GM19238 (cell line): ENCODE data around the gene MINDY4.

Experiments used
- DNase-seq: peaks from one replicate; pipeline ENCODE4 v3.0.0; 2011; ENCODE audit warnings: low spot score; ENCODE audit not compliant: insufficient read length

Gene MINDY4

GRCh38 chr7:30772984-30773383 lies 1.8 kb downstream of the MINDY4 start:
- no peak for DNase-seq

- no peak for DNase-seq
Observed at GRCh38 chr7:30775992-30776391, 4.8 kb downstream of the MINDY4 start.

GRCh38 chr7:30776971-30777370 lies 5.8 kb downstream of the MINDY4 start:
- no peak for DNase-seq

DNA sequence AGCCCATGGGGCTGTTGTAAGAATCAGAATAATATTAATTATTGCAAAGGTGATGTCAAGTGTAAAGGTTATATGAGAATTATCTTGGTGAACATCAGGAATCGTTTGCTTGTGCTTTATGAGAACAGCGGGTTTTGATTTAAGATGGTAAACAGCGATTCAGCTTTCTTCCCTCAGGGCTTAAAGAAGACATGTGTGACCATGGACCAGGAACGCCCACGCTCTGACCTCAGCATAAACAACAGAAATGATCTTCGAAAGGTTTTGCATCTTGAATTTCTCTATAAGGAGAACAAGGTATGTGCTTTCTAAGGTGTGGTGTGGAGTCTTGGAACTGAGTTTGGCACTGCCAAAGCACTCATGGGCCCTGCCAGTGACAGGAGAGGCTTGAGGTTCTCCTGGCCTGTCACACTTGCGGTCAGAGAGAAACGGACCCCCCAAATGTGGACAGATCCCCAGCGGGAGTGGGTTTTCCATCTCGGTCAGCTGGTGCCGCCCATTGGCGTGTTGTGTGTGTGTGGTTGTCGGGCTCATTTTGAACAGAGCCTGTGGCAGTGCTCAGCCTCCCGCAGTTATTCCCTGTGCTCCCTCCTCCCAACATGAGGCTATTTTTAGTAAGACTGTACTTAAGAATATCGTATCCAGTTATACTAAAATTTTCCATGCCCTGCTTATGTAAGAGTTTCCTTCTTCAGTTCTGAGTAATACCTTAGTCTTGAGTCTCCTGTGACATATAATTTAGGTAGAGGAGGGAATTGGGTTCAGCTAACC lies 7.2 kb downstream of the MINDY4 start:
- no peak for DNase-seq

DNA sequence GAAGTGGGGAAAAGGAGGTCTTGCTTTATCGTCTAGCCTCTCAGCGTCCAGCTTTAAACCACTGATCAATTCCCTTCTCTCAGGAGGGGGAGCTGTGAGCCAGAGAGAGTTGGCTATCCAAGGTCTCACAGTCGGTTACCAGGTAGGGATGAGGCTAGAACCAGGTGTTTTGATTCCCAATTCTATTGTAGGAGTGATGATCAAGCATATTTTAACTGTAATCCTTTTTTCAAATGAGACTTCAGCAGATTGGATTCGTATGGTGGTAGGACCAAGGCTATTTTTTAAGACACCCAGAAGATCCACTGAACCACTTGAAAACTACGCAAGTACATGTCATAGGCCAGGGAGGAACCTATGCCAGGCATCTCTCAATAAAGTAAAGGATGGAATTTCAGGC lies 8.4 kb downstream of the MINDY4 start:
- no peak for DNase-seq

GRCh38 chr7:30780941-30781340 lies 9.7 kb downstream of the MINDY4 start:
- no peak for DNase-seq

DNA sequence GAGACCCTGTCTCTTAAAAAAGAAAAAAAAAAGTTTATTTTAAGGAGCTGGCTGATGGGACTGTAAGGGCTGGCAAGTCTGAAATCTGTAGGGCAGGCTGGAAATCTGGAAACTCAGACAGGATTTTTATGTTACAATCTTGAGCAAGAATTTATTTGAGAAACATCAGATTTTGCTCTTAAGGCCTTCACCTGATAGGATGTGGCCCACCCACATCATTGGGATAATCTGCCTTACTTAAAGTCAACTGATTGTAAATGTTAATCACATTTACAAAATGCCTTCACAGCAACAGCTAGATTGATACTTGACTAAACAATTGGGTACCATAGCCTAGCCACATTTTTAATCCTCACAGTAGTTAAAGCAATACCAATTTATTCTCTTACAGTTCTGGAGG lies 11.5 kb downstream of the MINDY4 start:
- DNase-seq: no peak

GRCh38 chr7:30785786-30786185 lies 14.6 kb downstream of the MINDY4 start:
- no peak for DNase-seq

DNA sequence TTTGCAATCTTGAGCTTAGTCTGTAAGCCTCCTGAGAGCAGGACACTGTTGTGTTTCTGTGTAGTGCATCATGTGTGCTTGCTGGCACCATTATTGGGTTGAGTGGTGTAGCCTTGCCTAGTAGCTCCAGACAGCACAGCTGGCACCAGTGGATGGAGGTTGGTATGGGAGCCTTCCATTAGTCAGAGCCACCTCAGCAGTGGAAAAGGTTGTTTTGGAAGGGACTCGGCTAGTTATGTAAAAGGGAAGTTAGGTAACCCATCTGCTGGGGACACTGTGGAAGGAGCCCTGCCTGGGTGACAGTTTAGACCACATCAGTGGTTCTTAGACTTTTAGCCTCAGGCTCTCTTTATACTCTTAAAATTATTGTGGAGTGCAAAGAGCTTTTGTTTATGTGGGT lies 16.3 kb downstream of the MINDY4 start:
- no peak for DNase-seq

DNA sequence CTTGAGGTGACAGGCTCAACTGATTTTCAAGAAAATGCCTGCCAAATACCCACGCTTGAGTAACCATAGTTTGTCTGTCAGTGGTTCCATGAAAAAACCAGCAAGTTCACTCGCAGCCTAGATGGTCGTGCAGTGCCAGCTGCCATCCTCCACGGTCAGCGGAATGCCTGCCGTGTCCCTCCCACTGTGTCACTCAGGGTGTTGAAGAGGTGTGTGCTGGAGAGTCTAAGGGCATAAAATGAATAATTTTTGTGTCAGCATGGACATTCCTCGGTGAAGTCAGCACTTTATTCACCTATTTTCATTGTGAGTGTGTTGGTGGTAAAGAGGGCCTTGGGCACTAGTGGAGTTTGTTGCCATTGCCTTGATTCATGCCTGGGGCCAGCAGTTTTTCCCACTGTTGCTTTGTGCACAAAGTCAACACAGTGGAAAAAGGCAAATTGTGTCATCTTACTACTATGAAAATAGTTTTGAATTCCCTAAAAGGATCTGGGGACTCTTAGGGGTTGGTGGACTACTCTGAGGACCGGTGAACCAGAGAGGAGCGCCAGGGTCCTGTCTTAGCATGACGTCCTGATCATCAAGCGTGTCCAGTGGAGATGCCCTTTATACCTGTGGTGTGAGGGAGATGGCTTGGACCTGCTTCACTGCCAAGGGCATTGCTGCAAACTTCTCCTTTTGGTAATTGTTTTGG lies 17.6 kb downstream of the MINDY4 start:
- DNase-seq: no peak

- DNase-seq: no peak
Observed at GRCh38 chr7:30789334-30789711, 18.1 kb downstream of the MINDY4 start.

DNA sequence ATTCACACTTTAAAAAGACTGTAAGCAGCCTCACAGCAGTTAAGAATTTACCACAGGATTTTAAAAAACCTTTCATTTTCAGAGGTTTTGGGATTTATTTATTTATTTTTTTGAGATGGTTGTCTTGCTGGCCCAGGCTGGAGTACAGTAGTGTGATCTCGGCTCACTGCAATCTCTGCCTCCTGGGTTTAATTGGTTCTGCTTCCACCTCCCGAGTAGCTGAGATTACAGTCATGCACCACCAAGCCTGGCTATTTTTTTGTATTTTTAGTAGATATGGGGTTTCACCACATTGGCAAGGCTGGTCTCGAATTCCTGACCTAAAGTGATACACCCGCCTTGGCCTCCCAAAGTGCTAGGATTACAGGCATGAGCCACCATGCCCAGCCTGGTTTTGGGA lies 19.1 kb downstream of the MINDY4 start:
- DNase-seq: no peak

DNA sequence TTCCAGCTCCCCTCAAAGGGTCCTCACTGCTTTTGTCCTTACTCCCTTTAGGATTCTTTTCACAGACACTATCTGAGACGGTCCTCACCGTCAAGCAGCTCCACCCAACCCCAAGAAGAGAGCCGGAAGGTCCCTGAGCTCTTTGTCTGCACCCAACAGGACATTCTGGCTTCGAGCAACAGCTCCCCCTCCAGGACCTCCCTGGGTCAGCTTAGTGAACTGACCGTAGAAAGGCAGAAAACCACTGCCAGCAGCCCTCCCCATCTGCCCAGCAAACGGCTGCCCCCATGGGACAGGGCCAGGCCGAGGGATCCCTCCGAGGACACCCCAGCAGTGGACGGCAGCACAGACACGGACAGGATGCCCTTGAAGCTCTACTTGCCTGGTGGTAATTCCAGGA lies 19.9 kb downstream of the MINDY4 start:
- DNase-seq: no peak

- DNase-seq: no peak
Observed at GRCh38 chr7:30795161-30795948, 24.1 kb downstream of the MINDY4 start.

DNA sequence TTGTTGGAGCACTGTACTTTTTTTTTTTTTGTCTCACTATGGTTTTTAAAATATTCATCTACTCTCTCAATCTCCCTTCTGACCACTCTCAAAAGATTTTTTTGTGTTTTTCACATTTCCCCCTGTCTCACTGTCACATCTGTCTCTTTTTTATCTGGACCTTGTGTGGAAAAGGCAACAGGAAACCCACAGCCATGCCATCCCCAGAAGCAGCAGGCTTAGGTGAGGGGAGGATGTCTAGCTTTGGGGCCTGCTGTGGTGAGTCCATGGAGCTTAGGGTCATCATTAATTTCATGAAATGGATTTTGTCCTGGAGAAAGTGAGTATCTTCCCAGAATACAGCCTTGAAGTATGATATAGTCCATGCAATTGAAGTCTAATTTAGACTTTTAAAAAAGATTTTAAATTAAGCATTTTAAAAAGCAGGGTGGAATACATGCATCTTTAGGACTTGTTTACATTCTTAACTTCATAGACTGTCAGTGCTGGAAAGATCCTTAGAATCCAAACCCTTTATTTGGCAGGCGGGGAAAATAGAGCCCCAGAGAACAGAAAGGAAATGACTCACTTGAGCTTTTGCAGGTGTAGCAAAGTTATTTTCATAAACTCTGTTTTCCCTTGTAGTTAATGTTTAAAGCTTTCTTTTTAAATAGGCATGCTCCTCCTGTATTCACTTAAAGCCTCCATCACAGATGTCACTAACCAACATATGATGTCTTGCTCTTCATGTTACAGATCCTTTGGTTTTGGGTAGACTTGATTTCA lies 25.1 kb downstream of the MINDY4 start:
- no peak for DNase-seq

DNA sequence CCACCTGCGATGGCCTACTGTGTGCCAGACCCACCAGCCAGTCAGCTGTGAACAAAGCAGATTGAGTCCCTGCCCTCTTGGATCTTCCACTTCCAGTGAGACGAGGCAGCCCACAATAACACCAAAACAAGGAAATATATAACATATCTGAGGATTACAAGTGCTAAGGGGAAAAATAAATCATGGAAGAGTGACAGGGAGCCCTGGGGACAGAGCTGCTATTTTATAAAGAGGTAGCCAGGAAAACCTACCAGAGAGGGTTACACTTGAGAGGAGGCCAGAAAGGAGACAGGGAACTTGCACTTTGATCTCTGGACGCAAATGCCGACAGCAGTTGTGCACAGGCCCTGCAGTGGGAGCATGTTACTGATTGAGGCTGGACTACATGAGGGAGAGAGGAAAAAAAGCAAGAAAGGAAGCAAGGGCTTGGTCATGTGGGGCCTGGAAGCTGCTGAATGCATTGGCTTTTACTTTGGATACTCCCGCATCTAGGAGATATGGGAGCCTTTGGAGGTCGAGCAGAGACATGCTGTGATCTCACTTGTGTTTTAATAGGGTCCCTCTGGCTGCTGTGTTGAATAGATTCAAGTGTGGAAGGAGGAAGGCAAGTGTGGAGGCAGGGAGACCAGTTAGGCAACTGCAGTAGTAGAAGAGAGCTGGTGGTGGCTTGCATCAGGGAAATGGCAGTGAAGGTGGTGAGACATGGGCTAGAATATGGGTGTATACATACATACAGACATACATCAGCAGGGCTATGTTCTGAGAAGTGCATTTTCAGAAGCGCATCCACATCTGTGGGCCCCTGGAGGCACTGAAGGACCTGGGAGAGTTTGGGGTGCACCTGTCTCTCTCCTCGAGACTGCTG lies 26.2 kb downstream of the MINDY4 start:
- no peak for DNase-seq

DNA sequence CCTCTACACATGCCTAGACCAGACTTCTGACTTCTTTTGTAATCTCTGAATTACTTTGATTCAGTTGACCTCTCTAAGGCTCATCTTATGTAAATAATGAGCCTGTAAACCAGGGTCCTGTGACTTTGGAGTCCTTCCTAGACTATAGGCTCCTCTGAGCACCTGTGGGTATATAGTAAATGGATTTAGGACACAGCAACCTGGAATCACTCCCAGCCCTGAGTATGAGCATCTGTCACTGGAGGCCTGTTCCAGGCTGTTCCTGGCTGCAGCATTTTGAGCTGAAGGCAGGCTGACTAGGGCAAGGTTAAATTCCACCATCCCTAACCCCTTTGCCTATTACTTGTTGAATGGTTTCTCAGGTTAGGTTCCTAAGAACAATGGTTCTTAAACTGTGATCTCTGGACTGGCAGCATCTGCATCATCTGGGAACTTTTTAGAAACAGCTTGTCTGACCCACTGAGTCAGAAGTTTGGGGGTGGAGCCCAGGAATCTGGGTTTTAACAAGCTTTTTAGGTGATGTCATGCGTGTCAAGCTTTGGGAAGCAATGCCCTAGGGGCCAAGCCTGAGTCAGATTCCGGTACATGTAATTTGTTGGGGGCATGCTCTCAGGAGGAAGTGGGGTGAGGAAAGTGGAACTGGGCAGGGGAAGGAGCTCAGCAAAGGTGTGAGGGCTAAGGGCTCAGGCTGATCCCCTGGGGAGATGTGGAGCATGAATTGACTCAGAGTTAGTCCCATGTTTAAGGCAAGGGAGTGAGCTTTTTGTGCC lies 28.2 kb downstream of the MINDY4 start:
- DNase-seq: peak; percentile 62

DNA sequence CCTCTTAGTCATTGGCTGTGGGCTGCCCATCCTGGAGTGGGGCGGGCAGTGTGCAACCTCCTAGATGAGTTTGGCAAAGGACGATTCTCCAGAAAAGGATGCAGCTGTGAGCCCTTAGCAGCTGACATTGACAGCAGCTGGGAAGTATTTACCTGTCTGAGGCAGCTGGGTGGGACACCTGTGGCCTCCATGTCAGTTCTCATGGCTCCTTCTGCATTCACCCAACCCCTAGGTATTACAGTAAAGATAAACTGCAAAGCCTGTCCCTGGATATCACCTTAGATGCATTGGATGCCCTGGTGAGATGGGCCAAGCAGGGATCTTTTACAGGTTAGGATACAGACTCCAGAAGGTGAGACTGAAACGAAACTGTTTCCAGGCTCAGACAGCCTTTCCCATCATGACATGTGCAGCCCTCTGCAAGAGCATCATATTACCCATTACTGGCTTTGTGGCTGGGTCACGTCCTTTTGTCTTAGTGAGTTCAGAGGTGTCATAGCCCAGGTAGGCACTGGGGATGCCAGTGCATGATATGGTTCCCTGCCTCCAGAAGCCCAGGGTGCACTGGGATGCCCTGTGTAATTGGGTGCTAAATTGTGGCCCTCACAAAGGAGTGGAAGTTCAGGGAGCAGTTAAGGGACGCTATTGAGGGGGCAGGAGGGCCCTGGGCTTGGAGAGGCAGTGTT lies 28.9 kb downstream of the MINDY4 start:
- DNase-seq: no peak

DNA sequence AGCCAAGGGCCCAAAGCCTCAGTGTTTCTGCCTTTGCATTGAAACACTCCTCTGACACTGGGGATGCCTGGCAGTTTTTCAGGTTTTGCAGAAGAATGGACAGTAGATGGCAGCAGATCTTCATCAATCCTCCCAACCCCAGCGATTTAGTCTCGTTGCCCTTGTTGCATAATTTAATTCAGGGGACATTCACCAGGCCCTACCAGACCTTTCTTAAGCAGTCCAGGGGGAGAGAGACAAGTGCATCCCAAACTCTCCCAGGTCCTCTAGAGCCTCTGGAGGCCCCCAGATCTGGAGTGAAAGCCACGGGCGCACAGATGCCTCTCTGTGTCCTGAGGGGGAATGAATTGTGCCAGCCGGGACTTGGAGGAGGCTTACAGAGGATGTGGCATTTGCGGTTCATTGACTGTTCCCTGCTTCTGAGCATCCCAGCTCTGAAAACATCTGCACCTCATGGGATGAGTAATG lies 29.6 kb downstream of the MINDY4 start:
- peak; percentile 54 for DNase-seq
